ENCODE measurements around the gene RAB6A.

DNA sequence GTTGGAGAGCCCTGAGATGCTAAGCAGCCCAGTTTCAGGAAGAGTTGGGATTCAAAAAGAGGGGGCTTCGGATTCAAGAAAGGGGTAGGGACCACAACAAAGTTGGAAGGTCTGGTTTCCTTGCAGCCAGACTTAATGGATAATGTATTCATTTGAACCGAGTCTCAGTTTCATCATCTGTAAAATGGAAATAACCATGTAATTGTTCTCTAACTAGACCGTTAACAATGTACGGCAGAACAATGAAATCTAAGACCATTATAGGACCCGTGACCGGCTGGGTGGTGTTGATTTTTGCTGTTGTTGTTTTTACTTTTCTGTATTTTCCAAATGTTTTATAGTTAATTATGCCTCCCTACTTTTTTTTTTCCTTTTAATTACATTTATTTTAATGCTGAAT, 20.4 kb upstream of the RAB6A start:
- TF ChIP-seq CTCF (IDR thresholded peaks at IDR 0.05): no peak
- no peak for TF ChIP-seq POLR2A (IDR thresholded peaks at IDR 0.05)
